Lung (tissue), 12 donors: Measurements from ENCODE around the gene UBE2G2. TPM values are rescaled to one million over a fixed set of nuclear protein-coding genes. Genes with fewer than 3 reads are reported as not detected.

Experiments
- ATAC-seq: fragments of 200-7000 bp; cut with Tn5 transposase; one replicate; pipeline ENCODE4 v1.9.1; 2020; ENCODE audit warnings: moderate number of reproducible peaks; ENCODE audit not compliant: insufficient read depth, low FRiP score
- DNase-seq, 3 donors: peaks; one replicate each; pipeline ENCODE4 v3.0.0-alpha.2; 2013 to 2017
- H3K27ac ChIP-seq, 2 donors: one replicate each; pipeline ENCODE4 v1.5.1; 2013; ENCODE audit warnings: mild to moderate bottlenecking in 2 of 2, moderate library complexity in 2 of 2, control low read depth in 1 of 2, inconsistent platforms in 1 of 2, low read depth in 1 of 2, low read length in 1 of 2
- H3K27me3 ChIP-seq, 3 donors: one replicate each; pipeline ENCODE4 v1.5.1; 2013; ENCODE audit warnings: low read length in 2 of 3; ENCODE audit not compliant: control insufficient read depth in 3 of 3, insufficient read depth in 3 of 3
- H3K36me3 ChIP-seq, 4 donors: one replicate each; pipeline ENCODE4 v1.5.1; 2013; ENCODE audit warnings: low read length in 4 of 4, mild to moderate bottlenecking in 1 of 4, moderate library complexity in 1 of 4; ENCODE audit not compliant: control insufficient read depth in 4 of 4, insufficient read depth in 4 of 4
- H3K4me1 ChIP-seq, 5 donors: one replicate each; pipeline ENCODE4 v1.5.1; 2013; ENCODE audit warnings: low read length in 5 of 5, mild to moderate bottlenecking in 2 of 5, moderate library complexity in 1 of 5; ENCODE audit not compliant: control insufficient read depth in 5 of 5, insufficient read depth in 5 of 5
- H3K4me3 ChIP-seq: one replicate; pipeline ENCODE4 v1.5.1; 2013; ENCODE audit warnings: mild to moderate bottlenecking, control low read depth, moderate library complexity
- H3K9ac ChIP-seq, 2 donors: one replicate each; pipeline ENCODE4 v1.5.1; 2013; ENCODE audit warnings: low read length in 2 of 2, control low read depth in 1 of 2; ENCODE audit not compliant: insufficient read depth in 1 of 2
- H3K9me3 ChIP-seq, 4 donors: one replicate each; pipeline ENCODE4 v1.5.1; 2013; ENCODE audit warnings: low read length in 3 of 4, mild to moderate bottlenecking in 1 of 4, moderate library complexity in 1 of 4; ENCODE audit not compliant: control insufficient read depth in 4 of 4, insufficient read depth in 3 of 4
- WGBS, 2 donors: extraction: QIAGEN DNeasy Blood & Tissue Kit; methylation state at CpG; one replicate each; pipeline ENCODE4 v1.1.7; 2013; 5-methylcytosine and 5-hydroxymethylcytosine counted together
- polyA plus RNA-seq, 2 donors: library from polyadenylated mRNA; stranded (reverse); fragments of 200-250 nt; gene quantifications; one replicate each; pipeline ENCODE4 v1.2.1, GENCODE V29; 2013
- total RNA-seq, 2 donors: library from RNA; depleted of rRNA in 1 of 2; stranded (reverse); fragments of >200 nt in 1 of 2; gene quantifications; one replicate each; pipeline ENCODE4 v1.2.1, GENCODE V29; 2014 to 2021
- TF ChIP-seq, protein P1 (sequence below): IDR thresholded peaks from 2 replicates; pipeline ENCODE4 v1.5.1; 2012; ENCODE audit warnings: mild to moderate bottlenecking; ENCODE audit errors: control extremely low read depth, extremely low read depth
- donor health status: control.
- donor health status: control.
- donor health status: Bipolar disorder and iron deficiency.
- donor health status: healthy.
- donor health status: DM: yes; HTN: yes; CAD: no.

UBE2G2 gene
- total and polyA plus RNA-seq, 4 donors = 35.6 to 93.2 (median 67.5) TPM

DNA sequence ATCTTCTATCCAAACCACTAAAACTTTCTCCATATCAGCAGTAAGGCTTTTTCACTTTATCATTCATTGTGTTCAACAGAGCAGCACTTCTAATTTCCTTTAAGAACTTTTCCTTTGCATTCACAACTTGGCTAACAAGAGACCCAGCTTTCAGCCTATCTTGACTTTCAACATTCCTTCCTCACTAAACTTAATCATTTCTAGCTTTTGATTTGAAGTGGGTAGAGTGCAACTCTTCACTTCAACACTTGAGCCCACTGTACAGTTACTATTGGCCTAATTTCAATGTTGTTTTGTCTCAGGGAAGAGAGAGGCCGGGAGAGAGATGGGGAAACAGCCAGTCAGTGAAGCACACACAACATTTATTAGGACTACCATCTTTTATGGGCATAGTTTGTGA lies 2.0 kb downstream of the UBE2G2 start:
- Histone ChIP-seq H3K4me1 (peaks cover 7 to 28% (median 10%) of the 10 kb centered on the region in 5 donors), H3K4me3 (no peak overlapping the region), H3K36me3 (peaks cover 0 to 8% (median 3%) of the 10 kb centered on the region in 4 donors), H3K27ac (no peak overlapping the region), H3K9ac (no peak overlapping the region), H3K9me3 (no peaks in the 10 kb centered on the region), H3K27me3 (no peaks in the 10 kb centered on the region)
- peak in 2 of 3 donors; percentile 61 to 79 for DNase-seq
- 55 to 75% methylated on average over 1 of the region's 1 CpG for WGBS, 2 donors
- TF ChIP-seq, protein P1, sequence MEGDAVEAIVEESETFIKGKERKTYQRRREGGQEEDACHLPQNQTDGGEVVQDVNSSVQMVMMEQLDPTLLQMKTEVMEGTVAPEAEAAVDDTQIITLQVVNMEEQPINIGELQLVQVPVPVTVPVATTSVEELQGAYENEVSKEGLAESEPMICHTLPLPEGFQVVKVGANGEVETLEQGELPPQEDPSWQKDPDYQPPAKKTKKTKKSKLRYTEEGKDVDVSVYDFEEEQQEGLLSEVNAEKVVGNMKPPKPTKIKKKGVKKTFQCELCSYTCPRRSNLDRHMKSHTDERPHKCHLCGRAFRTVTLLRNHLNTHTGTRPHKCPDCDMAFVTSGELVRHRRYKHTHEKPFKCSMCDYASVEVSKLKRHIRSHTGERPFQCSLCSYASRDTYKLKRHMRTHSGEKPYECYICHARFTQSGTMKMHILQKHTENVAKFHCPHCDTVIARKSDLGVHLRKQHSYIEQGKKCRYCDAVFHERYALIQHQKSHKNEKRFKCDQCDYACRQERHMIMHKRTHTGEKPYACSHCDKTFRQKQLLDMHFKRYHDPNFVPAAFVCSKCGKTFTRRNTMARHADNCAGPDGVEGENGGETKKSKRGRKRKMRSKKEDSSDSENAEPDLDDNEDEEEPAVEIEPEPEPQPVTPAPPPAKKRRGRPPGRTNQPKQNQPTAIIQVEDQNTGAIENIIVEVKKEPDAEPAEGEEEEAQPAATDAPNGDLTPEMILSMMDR = no peak
- ATAC-seq = no peak

DNA sequence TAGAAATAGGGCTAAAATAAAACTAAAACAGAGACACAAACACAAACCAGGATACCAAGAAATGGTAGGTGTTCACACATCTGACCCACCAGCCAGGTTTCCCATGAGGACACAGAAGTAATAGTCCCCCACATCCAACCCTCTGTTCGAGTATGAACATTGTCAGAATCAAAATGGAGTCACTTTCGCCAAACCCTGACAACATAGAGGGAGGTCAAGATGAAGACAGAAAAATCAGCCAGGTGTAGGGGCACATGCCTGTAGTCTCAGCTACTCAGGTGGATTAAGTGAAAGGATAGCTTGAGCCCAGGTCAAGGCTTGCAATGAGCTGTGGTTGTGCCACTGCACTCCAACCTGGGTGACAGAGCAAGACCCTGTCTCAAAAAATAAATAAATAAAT lies 3.8 kb downstream of the UBE2G2 start:
- TF ChIP-seq, protein P1 = no peak
- ATAC-seq (no peak), DNase-seq (no peak)
- H3K36me3 ChIP-seq = peaks cover 0 to 4% (median 3%) of the 10 kb centered on the region in 4 donors
- 94 to 100% methylated on average over 2 of the region's 2 CpGs for WGBS, 2 donors
- peaks cover 7 to 27% (median 11%) of the 10 kb centered on the region in 5 donors for H3K4me1 ChIP-seq
- H3K4me3 ChIP-seq = no peak overlapping the region
- H3K9ac ChIP-seq = no peak overlapping the region
- H3K27ac ChIP-seq = no peak overlapping the region
- H3K9me3 ChIP-seq = no peaks in the 10 kb centered on the region
- H3K27me3 ChIP-seq = no peaks in the 10 kb centered on the region

DNA sequence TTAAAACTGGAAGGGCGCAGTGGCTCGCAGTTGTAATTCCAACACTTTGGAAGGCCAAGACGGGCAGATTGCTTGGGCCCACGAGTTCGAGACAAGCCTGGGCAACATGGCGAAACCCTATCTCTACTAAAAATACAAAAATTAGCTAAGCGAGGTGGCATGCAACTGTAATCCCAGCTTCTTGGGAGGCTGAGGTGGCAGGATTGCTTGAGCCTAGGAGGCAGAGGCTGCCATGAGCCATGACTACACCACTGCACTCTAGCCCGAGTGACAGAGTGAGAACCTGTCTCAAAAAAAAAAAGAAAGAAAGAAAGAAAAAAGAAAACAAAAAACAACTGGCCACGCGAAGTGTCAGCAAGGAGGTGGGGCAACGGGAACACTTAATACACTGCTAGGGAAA lies 6.3 kb downstream of the UBE2G2 start:
- H3K9ac ChIP-seq = no peak overlapping the region
- H3K27ac ChIP-seq = no peak overlapping the region
- 93 to 94% methylated on average over 11 of the region's 11 CpGs for WGBS, 2 donors
- no peak overlapping the region for H3K4me3 ChIP-seq
- H3K27me3 ChIP-seq = no peaks in the 10 kb centered on the region
- TF ChIP-seq, protein P1 = no peak
- peaks cover 3 to 8% (median 5%) of the 10 kb centered on the region in 4 donors for H3K36me3 ChIP-seq
- DNase-seq (no peak), ATAC-seq (no peak)
- H3K9me3 ChIP-seq = no peaks in the 10 kb centered on the region
- peaks cover under 1 to 16% (median 6%) of the 10 kb centered on the region in 5 donors for H3K4me1 ChIP-seq
